Neuronal stem cell (in vitro differentiated cells): ENCODE data around the gene ELOA.
A peak's percentile ranks its signal among the peaks of the same experiment; 100 is the strongest.

Experiments used
- DNase-seq: peaks from one replicate; pipeline ENCODE4 v3.0.0-alpha.2; 2013; ENCODE audit warnings: low spot score
- H2AFZ ChIP-seq: one replicate; pipeline ENCODE4 v1.6.1; 2013; ENCODE audit warnings: mild to moderate bottlenecking, low read length, inconsistent platforms
- H2AK5ac ChIP-seq: 2 replicates; pipeline ENCODE4 v1.6.1; 2013; ENCODE audit warnings: low read depth, mild to moderate bottlenecking, inconsistent platforms, low read length, moderate library complexity, mixed read lengths
- H2BK120ac ChIP-seq: 2 replicates; pipeline ENCODE4 v1.6.1; 2013; ENCODE audit warnings: low read depth, mild to moderate bottlenecking, inconsistent platforms, low read length, moderate library complexity, mixed read lengths
- H2BK12ac ChIP-seq: one replicate; pipeline ENCODE4 v1.6.1; 2013; ENCODE audit warnings: low read length, inconsistent platforms
- H2BK15ac ChIP-seq: 2 replicates; pipeline ENCODE4 v1.6.1; 2013; ENCODE audit warnings: mild to moderate bottlenecking, low read length, inconsistent platforms, mixed read lengths
- H2BK5ac ChIP-seq: one replicate; pipeline ENCODE4 v1.6.1; 2013; ENCODE audit warnings: inconsistent platforms, mild to moderate bottlenecking, low read length, moderate library complexity
- H3K14ac ChIP-seq: one replicate; pipeline ENCODE4 v1.6.1; 2013; ENCODE audit warnings: low read length, inconsistent platforms
- H3K18ac ChIP-seq: 2 replicates; pipeline ENCODE4 v1.6.1; 2013; ENCODE audit warnings: low read length, inconsistent platforms
- H3K23ac ChIP-seq: 2 replicates; pipeline ENCODE4 v1.6.1; 2013; ENCODE audit warnings: low read depth, mild to moderate bottlenecking, mixed read lengths, low read length, inconsistent platforms; ENCODE audit not compliant: poor library complexity
- H3K27ac ChIP-seq: replicated peaks from 3 replicates; pipeline ENCODE4 v1.5.1; 2013; ENCODE audit warnings: low read length, inconsistent platforms
- H3K27me3 ChIP-seq, 3 experiments: 2 replicates each; pipeline ENCODE4 v1.6.1; 2013; ENCODE audit warnings: low read length in 3 of 3, mild to moderate bottlenecking in 2 of 3, inconsistent platforms in 1 of 3, low read depth in 1 of 3, mixed read lengths in 1 of 3, moderate library complexity in 1 of 3; ENCODE audit not compliant: control insufficient read depth in 3 of 3, insufficient read depth in 3 of 3
- H3K36me3 ChIP-seq, 2 donors: replicated peaks in 1 of 2; 2 replicates each; pipeline ENCODE4 v1.6.1; 2013; ENCODE audit warnings: low read length in 2 of 2; ENCODE audit not compliant: control insufficient read depth in 2 of 2, insufficient read depth in 2 of 2
- H3K4ac ChIP-seq: 2 replicates; pipeline ENCODE4 v1.6.1; 2013; ENCODE audit warnings: inconsistent platforms, mild to moderate bottlenecking, low read length, moderate library complexity
- H3K4me1 ChIP-seq, 2 donors: 1 replicate in 1 of 2; 2 replicates in 1 of 2; pipeline ENCODE4 v1.6.1; 2013; ENCODE audit warnings: low read length in 2 of 2, low read depth in 1 of 2; ENCODE audit not compliant: control insufficient read depth in 2 of 2, insufficient read depth in 1 of 2
- H3K4me2 ChIP-seq: one replicate; pipeline ENCODE4 v1.6.1; 2013; ENCODE audit warnings: mild to moderate bottlenecking, low read length, inconsistent platforms; ENCODE audit not compliant: insufficient read depth, poor library complexity, severe bottlenecking
- H3K4me3 ChIP-seq, 2 donors: 2 replicates each; pipeline ENCODE4 v1.5.1; 2013; ENCODE audit warnings: low read length in 2 of 2, mild to moderate bottlenecking in 2 of 2, inconsistent platforms in 1 of 2, moderate library complexity in 1 of 2
- H3K79me1 ChIP-seq: one replicate; pipeline ENCODE4 v1.6.1; 2013; ENCODE audit warnings: low read depth, mild to moderate bottlenecking, inconsistent platforms, low read length, moderate library complexity
- H3K9ac ChIP-seq: one replicate; pipeline ENCODE4 v1.6.1; 2013; ENCODE audit warnings: mild to moderate bottlenecking, low read depth, low read length, inconsistent platforms; ENCODE audit not compliant: poor library complexity
- H3K9me3 ChIP-seq, 2 donors: replicated peaks in 1 of 2; 2 replicates each; pipeline versions ENCODE3 to v1.6.1; 2013; ENCODE audit warnings: low read length in 2 of 2, mild to moderate bottlenecking in 2 of 2, inconsistent platforms in 1 of 2, low read depth in 1 of 2, mixed read lengths in 1 of 2, moderate library complexity in 1 of 2; ENCODE audit not compliant: control insufficient read depth in 2 of 2, insufficient read depth in 1 of 2
- H4K8ac ChIP-seq: one replicate; pipeline ENCODE4 v1.6.1; 2013; ENCODE audit warnings: low read depth, mild to moderate bottlenecking, inconsistent platforms, low read length, moderate library complexity
- H4K91ac ChIP-seq: one replicate; pipeline ENCODE4 v1.6.1; 2013; ENCODE audit warnings: low read length, low read depth, mild to moderate bottlenecking, inconsistent platforms; ENCODE audit not compliant: poor library complexity
- WGBS, 2 donors: extraction: QIAGEN DNeasy Blood & Tissue Kit; methylation state at CpG; one replicate each; pipeline ENCODE4 v1.1.7; 2013; ENCODE audit warnings: missing lambda C conversion rate in 2 of 2, mixed read lengths in 1 of 2; ENCODE audit not compliant: insufficient read length in 2 of 2, insufficient replicate concordance in 1 of 2; ENCODE audit errors: extremely low coverage in 2 of 2; 5-methylcytosine and 5-hydroxymethylcytosine counted together

The ELOA gene

GRCh38 chr1:23772049-23772853 is 29.0 kb downstream of the ELOA start:
- DNase-seq, result peak; percentile 78
- Histone ChIP-seq H4K91ac (no peak overlapping the region), H2BK15ac (no peak overlapping the region), H2BK12ac (no peak overlapping the region), H3K9ac (no peak overlapping the region), H3K4me3 (no peak overlapping the region), H3K36me3 (peaks cover 3 to 35% of the 10 kb centered on the region in 2 donors), H2AK5ac (no peak overlapping the region), H3K9me3 (no peaks in the 10 kb centered on the region), H3K23ac (no peak overlapping the region), H2AFZ (no peak overlapping the region), H2BK5ac (no peak overlapping the region), H2BK120ac (no peak overlapping the region), H4K8ac (no peak overlapping the region), H3K4me2 (no peak overlapping the region), H3K79me1 (no peaks in the 10 kb centered on the region), H3K4ac (no peak overlapping the region), H3K4me1 (no peaks in the 10 kb centered on the region), H3K27me3 (no peaks in the 10 kb centered on the region), H3K18ac (no peak overlapping the region), H3K14ac (no peak overlapping the region), H3K27ac (no peak overlapping the region)
- WGBS, 2 donors, result no CpG with 5 or more reads among the region's 14 CpGs

- no peaks in the 10 kb centered on the region for H3K27me3 ChIP-seq
- H4K91ac ChIP-seq, result no peak overlapping the region
- H3K4me1 ChIP-seq, result peaks cover 0 to 2% of the 10 kb centered on the region in 2 donors
- no peak overlapping the region for H3K23ac ChIP-seq
- no CpG with 5 or more reads among the region's 10 CpGs for WGBS, 2 donors
- no peak overlapping the region for H3K9ac ChIP-seq
- H2AFZ ChIP-seq, result no peak overlapping the region
- peaks cover 3 to 29% of the 10 kb centered on the region in 2 donors for H3K36me3 ChIP-seq
- H2BK5ac ChIP-seq, result no peak overlapping the region
- H3K79me1 ChIP-seq, result no peaks in the 10 kb centered on the region
- H2AK5ac ChIP-seq, result no peak overlapping the region
- H3K9me3 ChIP-seq, result no peaks in the 10 kb centered on the region
- no peak overlapping the region for H3K4ac ChIP-seq
- H2BK120ac ChIP-seq, result no peak overlapping the region
- no peak overlapping the region for H2BK12ac ChIP-seq
- H3K4me3 ChIP-seq, result no peak overlapping the region
- no peak overlapping the region for H3K14ac ChIP-seq
- DNase-seq, result no peak
- H3K4me2 ChIP-seq, result no peak overlapping the region
- H4K8ac ChIP-seq, result no peak overlapping the region
- H3K18ac ChIP-seq, result no peak overlapping the region
- no peak overlapping the region for H2BK15ac ChIP-seq
- no peak overlapping the region for H3K27ac ChIP-seq
Observed at GRCh38 chr1:23772854-23773242, 29.6 kb downstream of the ELOA start.

GRCh38 chr1:23774174-23774880 is 31.1 kb downstream of the ELOA start:
- no peak overlapping the region for H3K14ac ChIP-seq
- no peak for DNase-seq
- WGBS, 2 donors, result no CpG with 5 or more reads among the region's 6 CpGs
- no peak overlapping the region for H4K91ac ChIP-seq
- H2AFZ ChIP-seq, result no peak overlapping the region
- no peak overlapping the region for H3K4me2 ChIP-seq
- peaks cover 3 to 16% of the 10 kb centered on the region in 2 donors for H3K36me3 ChIP-seq
- H3K18ac ChIP-seq, result no peak overlapping the region
- no peak overlapping the region for H3K9ac ChIP-seq
- no peak overlapping the region for H2BK120ac ChIP-seq
- no peaks in the 10 kb centered on the region for H3K27me3 ChIP-seq
- no peak overlapping the region for H2AK5ac ChIP-seq
- no peak overlapping the region for H2BK15ac ChIP-seq
- H2BK5ac ChIP-seq, result no peak overlapping the region
- H4K8ac ChIP-seq, result no peak overlapping the region
- H3K4me1 ChIP-seq, result peaks cover 3 to 8% of the 10 kb centered on the region in 2 donors
- H3K23ac ChIP-seq, result no peak overlapping the region
- no peak overlapping the region for H2BK12ac ChIP-seq
- H3K79me1 ChIP-seq, result peaks cover 2% of the 10 kb centered on the region
- H3K9me3 ChIP-seq, result no peaks in the 10 kb centered on the region
- H3K4ac ChIP-seq, result no peak overlapping the region
- H3K4me3 ChIP-seq, result no peak overlapping the region
- no peak overlapping the region for H3K27ac ChIP-seq

GRCh38 chr1:23776217-23776616 is 32.9 kb downstream of the ELOA start:
- no peak overlapping the region for H3K4me3 ChIP-seq
- H3K27ac ChIP-seq, result no peak overlapping the region
- H2BK15ac ChIP-seq, result no peak overlapping the region
- H2BK120ac ChIP-seq, result no peak overlapping the region
- H3K9ac ChIP-seq, result no peak overlapping the region
- H3K79me1 ChIP-seq, result peaks cover 2% of the 10 kb centered on the region
- no peak overlapping the region for H3K14ac ChIP-seq
- H3K9me3 ChIP-seq, result no peaks in the 10 kb centered on the region
- peaks cover 0 to 25% of the 10 kb centered on the region in 2 donors for H3K36me3 ChIP-seq
- H3K18ac ChIP-seq, result no peak overlapping the region
- no peak overlapping the region for H3K4me2 ChIP-seq
- H3K4me1 ChIP-seq, result peaks cover 3 to 12% of the 10 kb centered on the region in 2 donors
- no peak for DNase-seq
- H3K23ac ChIP-seq, result no peak overlapping the region
- H3K4ac ChIP-seq, result no peak overlapping the region
- no peak overlapping the region for H2BK12ac ChIP-seq
- H4K91ac ChIP-seq, result no peak overlapping the region
- no peaks in the 10 kb centered on the region for H3K27me3 ChIP-seq
- H2BK5ac ChIP-seq, result no peak overlapping the region
- WGBS, 2 donors, result no CpG with 5 or more reads among the region's 2 CpGs
- no peak overlapping the region for H4K8ac ChIP-seq
- H2AK5ac ChIP-seq, result no peak overlapping the region
- no peak overlapping the region for H2AFZ ChIP-seq
